ENCODE results near the gene YKT6.

The YKT6 gene

GRCh38 chr7:44263326-44264082 lies 62.7 kb downstream of the YKT6 start:
- H3K4me3 ChIP-seq (ENCODE audit: low read depth, low read length): no peak overlapping the region
- TF ChIP-seq CTCF (conservative IDR thresholded peaks at IDR 0.05; ENCODE audit: low read depth, low read length): no peak
- DNase-seq (ENCODE audit: low read depth): no peak
